OCI-M2 (cell line): ENCODE results near the gene PARP6.

Source experiments
- DNase-seq: peaks from one replicate; lab custom pipeline; 2025; ENCODE audit not compliant: unreplicated experiment; lab: John Stamatoyannopoulos, UW

The PARP6 gene

DNA sequence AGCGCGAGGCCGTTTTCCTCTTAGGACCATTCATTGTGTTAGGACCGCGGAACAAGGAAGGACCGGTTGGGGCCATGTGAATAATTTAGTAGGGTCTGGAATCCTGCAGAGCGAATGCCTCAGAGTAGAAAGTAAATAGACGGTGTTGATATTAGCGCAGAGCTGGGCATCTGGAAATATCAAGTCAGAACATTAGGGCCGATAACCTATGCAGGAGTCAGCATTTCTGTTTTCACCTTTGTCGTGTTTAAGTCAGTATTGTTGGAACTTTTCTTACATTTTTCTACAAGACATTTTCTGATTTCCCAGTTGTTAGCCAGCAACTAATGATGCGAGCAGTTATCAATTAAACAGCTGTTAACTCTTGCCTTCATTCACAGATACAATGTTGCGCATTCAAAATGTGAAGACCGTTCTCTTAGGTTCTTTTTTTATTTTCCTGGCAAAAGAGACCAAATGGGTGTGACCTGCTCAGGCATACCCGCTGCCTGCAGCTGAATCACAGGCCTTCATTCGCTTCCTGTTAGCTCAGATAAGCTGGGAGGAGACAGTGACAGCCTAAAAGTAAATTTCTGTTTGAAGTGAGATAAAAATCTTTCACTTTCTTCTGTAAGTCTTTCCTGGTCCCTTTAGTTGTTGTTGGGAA lies 40.4 kb downstream of the PARP6 start:
- DNase-seq = no peak

DNA sequence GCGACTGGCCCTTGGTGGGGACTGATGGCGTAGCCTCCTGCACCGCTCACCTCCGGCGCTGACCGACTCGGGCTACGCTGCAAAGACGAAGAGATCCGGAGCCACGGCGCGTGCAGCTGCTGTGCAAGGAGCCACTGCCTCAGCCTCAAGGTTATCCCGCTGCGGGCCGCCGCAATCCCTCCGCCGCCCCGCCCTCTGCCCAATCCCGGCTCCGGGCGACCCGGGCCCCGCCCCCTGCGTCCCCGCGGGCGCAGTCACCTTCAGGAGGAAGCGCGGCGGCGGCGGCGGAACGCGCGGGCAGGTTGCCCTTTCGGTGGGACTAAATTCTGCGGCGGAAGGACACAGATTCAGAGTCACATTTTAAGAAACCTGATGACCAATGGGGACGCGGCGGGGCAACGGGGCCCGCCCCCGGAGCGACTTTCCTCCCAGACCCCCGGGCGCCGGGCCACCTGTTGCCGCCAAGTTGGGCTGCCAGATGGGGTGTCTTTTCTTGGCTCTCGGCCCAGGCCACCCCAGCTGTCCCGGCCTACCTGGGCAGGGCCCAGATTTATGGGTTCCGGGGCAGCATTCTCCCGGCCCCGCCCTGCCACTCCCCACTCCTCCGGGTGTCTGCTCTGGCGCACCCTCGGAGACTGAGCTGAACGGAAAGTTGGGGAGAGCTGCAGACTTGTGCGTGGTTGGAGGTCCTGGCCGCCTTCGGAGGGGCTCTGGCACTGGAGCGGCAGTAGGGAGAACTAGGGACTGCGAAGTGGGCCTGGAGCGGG lies 41.1 kb downstream of the PARP6 start, which contains the start of gene PKM:
TSS of gene PKM (minus strand) at position 125 of the 767 bp plus-strand sequence. CDS start 12,093 bp downstream, outside the sequence.
- peak; percentile 36 for DNase-seq

DNA sequence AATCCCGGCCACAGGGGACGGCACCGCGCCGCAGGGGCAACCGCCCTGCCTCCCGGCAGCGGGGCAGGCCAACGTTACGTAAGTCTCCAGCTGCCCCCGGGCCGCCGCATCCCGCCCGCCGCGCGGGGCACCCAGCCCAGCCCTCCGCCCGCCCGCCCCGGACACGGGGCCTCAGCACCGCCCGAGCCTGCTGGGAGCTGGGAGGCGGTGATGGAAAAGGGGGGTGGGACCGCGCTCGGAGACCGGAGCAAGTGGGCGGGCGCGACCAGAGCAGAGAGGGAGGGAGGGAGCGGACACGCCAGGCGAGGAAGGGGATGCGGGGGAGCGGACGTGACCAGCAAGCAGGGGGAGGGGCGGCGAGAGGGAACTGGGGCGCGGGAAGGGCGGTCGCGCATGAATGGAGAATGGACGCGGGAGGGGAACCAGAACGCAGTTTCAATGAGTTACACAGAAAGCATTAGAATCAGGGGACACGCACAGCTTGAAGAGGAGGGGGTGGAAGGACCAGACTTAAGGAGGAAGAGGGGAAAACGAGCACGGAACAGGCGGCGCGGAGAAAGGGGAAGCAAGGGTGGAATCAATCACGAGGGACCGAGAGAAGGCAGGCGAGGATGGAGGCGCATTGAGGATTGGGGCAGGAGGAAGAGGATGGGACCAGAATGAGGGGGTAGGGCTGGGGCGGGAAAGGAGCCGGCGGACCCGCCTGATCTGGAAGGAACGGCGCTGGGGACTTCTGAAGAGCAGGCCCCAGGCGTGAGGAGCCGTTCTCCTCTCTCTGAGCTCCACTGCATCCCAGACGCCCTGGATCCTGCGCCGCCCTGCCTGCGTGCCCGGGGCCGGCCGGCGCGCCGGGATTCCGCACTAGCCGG lies 41.9 kb downstream of the PARP6 start:
- DNase-seq = no peak

DNA sequence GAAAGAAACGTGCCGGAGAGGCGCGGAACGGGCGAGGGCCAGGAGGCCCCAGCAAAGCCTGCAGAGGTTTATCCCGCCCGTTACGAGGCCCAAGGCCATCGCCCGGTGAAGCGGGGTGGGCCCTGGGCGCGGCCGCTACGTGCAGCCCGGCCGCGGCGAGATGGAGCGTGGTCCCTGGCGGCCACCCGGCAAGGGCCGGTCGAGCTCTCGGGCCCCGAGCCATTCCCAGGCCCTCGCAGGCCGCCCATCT lies 42.5 kb downstream of the PARP6 start:
- DNase-seq = no peak

DNA sequence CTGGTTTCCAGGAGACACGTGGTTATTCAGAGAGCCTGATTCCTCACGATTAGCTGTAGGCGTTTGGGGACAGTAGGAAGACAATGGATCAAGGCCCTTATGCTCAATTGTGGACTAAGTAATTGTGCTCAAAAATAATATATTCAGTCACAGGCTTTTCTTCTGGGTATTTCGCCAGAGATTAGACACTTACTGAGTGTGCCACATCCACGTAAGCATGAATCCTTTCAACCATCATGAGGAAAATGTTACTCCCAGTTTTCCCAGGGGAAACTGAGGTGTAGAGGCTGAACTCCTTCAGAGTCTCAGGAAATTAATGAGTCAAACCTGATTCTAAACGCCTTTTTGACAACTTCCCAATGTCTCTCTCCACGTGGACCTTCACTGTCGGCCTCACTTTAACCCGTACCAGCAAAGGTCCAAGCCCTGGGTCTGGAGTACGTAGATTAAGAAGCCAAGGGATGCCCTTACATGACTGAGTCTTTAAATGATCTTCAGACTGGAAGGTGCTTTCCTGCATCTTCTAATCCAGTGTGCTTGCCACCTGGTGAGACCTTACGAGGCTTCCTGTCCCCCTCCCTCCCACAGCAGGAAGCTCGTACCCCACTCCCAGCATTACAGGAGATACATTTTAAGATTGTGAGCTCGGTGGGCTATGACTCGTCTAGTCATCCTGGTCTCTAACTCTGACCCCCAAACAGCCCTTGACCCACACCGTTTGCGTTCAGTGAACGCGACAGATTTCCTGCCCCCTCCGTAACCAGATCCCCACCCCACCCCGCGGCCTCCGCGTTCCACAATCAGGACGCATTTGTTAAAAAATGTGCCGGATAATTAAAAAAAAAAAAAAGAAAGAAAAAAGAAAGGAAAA lies 43.0 kb downstream of the PARP6 start:
- DNase-seq = no peak

DNA sequence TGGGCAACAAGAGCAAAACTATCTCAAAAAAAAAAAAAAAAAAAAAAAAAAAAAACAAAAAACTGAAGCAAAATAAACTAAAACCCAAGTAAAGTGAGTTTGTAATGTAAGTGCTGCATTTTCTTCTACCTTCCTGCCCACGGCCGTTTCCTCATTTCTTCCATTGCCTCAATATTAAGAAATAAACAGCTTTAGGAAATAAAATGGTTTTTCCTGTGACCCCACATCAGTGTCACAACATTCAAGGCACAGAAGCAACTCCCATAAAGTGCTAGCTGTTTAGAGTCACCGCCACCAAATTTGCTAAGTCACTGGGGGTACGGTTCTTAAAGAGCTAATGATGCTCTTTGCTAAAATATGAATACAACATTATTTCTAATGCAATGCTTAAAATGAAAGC lies 44.6 kb downstream of the PARP6 start:
- DNase-seq = no peak

DNA sequence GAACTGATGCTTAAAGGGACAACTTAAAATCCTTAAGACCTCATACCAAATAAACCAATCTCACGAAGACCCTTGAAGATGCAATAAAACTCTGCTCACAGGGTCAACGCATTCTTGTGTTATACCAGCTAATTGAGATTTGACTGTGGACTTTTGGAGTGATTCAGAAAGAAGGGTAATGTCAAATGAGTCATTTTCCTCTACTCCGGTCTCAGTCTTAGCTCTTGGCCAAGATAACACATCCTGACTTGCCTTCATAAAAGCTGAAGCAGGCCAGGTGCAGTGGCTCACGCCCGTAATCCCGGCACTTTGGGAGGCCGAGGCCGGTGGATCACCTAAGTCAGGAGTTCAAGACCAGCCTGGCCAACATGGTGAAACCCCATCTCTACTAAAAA lies 45.2 kb downstream of the PARP6 start:
- DNase-seq = no peak

DNA sequence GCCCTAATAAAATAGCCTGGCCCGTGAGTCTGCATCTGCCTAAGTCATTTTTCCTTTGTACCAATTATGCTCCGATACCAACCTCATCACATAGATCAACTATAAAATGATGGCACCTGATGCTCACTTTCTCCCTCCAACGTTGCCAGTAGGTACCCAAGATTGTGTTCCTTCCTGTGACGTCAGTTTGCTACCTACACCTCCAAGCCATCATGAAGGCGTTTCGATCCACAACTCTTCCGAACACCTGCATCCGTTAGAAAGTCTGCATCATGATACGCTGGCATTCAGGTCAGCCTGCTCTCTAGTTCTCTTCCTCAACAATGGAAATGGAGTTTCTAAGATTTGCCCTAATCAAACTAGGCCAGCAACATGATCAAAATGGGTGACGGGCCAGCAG lies 49.1 kb downstream of the PARP6 start:
- no peak for DNase-seq

DNA sequence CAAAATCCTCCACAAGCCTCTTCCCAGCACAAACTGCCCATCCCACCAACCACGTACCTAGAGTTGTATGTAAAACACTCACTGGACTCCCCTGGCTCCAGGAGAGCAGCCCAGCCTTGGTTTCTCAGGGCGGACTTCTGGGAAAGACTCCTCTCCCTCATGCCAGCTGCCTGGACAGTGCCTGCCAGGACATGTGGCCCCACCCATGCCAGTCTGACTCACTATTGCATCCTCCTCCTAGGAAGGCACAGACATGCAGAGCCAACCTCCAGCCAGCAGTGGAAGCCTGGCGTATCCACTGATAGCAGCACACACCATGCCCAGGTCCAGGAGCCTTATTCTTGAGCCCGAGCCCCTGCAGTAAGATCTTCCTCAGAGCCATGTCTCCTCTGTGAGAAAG lies 50.0 kb downstream of the PARP6 start:
- DNase-seq = no peak

DNA sequence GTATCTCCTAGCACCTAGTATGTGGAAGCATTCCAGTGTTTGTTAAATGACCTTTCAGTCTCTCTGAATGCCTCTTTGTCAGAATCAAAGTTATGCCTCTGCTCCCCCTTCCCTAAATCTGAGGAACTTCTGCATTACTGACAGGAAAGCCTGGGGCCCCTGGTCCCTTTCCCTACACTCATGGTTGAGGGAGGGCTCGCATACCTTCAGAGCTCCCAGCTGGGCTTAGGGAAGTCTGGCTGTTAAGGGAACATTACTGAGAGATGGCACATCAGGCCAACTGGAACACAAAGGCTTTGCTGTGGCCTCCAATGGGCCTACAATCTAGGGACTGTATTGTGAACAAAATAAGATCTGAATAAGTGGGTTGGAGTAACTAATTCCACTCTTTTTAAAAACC lies 51.7 kb downstream of the PARP6 start:
- DNase-seq = no peak

DNA sequence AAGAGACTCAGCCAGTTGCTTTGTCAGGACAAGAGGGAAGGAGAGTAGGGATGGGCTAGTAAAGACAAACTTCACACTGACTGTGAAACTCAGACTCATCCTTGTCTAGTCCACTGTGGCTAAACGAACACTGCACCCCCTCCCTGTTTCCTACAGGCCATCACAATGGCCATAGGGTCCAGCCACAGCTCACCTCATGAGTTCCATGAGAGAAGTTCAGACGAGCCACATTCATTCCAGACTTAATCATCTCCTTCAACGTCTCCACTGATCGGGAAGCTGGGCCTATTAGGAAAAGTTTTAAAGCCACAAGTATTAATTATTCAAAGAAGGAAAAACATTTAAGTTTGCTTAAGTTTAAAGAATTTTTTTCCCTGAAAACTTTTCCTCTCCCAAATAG lies 55.1 kb downstream of the PARP6 start:
- DNase-seq = no peak

DNA sequence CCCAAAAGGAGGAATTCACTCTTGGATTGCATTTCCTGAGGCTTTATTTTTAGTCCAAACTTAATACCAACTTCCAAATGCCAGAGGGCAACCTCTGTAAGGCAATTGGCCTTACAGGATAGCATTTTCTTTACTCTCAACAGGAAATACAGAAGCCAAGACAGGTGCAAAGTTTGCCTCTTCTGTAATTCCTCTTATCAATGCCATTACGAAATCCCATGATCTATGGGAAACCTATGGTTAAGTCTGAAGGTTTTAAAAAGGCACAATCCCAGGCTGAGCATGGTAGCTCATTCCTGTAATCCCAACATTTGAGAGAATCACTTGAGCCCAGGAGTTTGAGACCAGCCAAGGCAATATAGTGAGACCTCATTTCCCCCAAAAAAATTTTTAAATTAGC lies 56.3 kb downstream of the PARP6 start:
- DNase-seq = no peak

DNA sequence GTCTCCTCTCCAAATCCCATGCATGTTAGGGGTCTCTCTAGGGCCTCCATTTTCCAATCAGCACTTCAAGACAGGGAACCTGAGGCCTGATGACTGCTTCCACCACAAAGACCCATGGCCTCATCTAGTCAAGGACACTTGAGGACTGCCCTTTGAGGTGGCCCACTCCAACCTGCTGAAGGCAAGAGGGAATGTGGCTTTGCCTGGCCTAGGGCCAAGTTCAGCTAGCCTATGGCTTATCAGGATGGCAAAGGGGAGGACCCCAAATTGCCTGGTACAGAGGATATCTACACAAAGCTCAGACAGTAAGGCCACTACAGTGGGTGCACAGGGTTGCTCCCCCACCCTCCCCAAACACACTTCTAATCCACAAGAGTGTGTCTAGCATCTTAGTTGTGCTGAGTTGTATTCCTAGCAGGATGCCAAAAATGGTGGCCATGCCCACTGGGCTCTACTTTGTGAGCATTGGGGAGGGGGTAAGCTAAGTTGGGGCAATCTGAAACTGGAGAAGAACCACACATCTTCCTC lies 64.7 kb downstream of the PARP6 start:
- no peak for DNase-seq

DNA sequence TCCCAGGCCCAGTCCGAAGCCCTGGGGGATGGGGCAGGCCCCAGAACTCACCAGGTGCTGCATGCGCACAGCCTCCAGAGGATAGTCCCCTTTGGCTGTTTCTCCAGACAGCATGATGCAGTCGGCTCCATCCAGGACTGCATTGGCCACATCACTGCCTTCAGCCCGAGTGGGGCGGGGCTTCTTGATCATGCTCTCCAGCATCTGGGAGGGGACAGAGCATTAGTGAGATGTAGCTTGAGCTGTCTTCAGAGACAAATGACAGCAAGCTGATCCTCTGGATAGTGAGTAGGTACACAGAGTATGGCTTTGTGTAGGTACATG lies 65.7 kb downstream of the PARP6 start:
- no peak for DNase-seq

DNA sequence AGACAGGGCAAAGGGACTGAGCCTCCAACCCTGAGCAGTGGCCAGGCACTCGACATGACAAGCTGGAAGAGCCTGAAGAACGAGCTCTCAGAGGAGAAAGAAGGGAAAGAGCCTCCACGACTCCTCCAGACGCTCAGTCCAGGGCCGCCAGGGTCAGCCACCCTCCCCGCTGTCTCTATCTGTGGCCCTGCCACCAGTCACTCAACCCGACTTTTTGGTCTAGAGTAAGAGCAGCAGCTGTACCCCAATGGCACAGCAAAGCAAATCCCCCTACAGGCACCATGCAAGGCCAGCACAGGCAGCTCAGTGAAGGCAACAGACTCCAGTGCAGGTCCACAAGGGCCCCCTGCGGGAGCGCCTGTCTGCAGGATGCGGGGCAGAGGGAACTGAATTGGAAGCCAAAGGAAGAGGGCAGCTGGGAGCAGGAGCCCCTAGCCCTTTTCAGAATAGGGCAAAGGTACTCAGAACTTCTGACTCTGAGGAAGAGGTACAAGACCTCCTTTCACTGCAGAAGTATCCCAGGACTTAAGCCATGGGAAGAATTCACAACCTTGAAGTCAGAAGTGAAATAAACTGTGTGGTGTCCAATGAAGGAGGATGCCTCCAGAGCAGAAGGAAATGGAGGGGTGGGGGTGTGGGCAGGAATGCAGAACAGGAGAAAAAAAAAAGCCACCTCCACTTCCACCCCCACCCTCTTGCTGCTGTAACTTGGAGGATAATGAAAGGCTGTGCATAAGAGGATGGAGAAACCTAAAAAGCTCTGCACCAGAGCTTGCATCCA lies 66.3 kb downstream of the PARP6 start:
- no peak for DNase-seq

DNA sequence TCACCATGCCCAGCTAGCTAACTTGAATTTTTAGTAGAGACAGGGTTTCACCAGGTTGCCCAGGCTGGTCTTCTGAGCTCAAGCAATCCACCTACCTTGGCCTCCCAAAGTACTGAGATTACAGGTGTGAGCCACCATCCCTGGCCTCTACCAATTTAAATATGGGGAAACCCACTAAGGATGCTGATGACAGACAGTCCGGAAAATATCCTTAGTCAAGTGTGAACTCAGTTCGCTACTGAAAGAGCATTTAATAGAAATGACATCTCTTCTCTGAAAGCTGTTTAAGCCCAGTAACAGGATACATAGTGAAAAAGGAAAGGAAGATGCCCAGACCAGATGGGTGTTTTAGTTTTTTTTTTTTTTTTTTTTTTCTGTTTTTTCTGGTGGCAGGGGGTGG lies 67.1 kb downstream of the PARP6 start:
- no peak for DNase-seq

DNA sequence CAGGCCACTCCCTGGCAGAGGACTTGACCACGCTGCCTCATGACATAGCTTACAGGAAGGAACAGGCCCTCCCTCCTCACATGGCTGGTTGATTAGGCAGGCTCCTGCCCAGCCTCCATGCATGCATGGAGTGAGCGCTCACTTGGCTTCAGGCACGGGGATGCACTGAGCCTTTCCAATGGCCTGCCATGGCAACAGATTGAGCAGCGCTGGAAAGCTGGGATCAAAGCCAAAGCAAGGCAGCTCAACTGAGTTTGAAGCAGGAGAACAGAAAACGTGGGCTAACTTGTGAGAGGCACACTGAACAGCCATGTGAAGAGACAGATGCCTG lies 68.9 kb downstream of the PARP6 start:
- no peak for DNase-seq

DNA sequence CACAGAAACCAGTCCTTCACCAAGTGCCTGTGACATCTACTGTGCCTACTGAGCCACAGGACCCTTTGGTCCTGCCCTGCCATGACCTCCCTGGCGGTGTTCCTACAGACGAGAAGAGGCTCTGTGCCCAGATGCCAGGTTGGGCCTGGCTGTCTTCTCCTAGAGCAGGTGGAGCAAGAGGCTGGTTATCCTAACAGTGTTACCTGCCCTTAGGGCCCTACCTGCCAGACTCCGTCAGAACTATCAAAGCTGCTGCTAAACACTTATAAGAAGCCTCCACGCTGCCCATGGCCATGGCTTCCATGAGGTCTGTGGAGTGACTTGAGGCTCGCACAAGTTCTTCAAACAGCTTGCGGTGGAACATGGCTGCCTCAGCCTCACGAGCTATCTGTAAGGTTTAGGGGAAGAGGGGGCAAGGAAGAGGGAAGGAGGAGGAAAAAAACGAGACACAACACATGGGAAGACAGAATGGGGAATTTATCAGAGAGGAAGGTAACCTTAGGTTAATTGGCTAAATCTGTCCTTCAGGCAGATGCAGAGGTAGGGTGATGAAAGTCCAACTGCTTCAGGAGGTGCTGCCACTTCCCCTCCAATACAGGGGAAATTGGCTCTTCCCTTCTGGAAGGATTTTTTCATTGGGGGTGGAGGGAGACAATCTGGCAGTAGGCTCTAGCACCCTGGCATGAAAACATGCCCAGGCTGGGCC lies 69.4 kb downstream of the PARP6 start:
- DNase-seq = no peak

DNA sequence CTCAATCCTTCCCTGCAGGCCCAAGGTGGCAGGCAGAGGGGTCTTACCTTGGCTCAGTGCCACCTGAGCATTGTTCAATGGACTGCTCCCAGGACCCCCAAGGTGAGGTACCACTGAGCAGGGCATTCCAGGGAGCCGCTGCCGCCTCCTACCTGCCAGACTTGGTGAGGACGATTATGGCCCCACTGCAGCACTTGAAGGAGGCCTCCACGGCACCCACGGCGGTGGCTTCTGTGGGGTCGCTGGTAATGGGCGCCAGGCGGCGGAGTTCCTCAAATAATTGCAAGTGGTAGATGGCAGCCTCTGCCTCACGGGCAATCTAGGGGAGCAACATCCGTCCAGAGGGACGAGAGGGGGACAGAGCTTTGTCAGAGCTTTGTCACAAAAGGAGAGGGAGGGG lies 70.1 kb downstream of the PARP6 start:
- DNase-seq = no peak

DNA sequence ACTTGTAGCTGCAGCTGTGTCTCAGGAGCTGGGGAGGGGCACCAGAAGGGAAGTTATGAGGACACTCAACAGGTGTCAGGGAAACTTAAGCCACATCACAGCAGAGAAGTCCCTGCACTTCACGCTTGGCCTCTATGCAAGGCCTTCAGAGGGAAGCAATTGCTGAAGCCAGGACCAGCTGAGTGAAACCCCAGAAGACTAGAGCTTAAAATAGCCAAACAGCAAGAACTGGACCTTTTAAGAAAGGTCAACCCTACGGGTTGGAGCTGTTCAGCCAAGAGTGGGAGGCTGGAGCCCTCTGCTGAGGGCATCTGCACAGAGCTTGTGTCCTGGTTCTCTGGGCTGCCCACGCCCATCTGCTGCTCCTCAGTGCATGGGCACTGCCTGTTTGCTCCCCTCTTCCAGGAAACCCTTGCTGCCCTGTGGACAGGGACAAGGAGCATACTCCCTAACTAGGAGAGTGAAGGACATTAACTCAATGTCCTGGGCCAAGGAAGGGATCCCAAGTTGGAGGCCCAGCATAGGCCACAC lies 70.9 kb downstream of the PARP6 start:
- no peak for DNase-seq
